Stimulated activated CD8-positive, alpha-beta memory T cell treated with anti-CD3 and anti-CD28 coated beads, Interleukin-4, amount 100 ng/mL, for 48 hours (primary cell): Measurements from ENCODE around the gene PAH.

Source experiments
- DNase-seq: peaks from one replicate; pipeline ENCODE4 v3.0.0-alpha.2; 2020

PAH gene

DNA sequence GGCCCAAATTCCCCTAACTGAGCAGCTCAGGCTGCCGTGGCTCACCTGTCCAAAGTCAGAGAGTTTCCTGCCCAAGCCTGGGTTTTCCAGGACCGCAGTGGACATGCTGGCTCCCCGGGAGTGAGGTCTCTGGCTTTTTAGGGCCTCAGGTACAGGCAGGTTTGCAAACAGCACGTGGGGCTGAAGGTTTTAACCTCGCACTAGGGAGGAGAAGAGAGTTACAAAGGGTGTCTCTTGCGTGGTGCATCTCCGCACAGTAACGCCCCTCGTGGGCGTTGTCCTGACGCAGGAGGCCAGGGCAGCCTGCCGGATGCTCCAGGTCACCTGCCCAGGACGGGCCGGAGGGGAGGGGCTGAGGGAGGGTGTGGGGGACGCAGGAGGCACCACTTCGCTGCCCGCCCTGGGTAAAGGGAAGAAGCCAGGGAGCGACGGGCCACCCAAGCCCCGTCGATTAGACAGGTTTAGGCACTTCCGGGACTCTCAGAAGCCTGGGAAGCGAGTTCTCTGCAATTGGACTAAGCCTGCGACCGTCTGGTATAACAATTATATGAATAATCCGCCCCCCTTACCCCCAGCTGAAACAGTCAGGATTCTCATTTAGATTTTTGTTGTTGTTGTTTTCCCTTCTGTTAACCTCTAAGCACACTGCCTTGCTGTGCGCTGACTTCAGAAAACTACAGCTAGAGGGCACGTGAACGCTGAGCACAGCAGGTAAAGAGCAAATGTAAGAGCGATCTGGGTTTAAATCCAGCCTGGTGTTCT is at the start of gene PAH:
Gene PAH (minus strand): TSS at position 219 of the 762 bp plus-strand sequence. CDS start 114 bp downstream, at position 105.
- DNase-seq = peak; percentile 26

DNA sequence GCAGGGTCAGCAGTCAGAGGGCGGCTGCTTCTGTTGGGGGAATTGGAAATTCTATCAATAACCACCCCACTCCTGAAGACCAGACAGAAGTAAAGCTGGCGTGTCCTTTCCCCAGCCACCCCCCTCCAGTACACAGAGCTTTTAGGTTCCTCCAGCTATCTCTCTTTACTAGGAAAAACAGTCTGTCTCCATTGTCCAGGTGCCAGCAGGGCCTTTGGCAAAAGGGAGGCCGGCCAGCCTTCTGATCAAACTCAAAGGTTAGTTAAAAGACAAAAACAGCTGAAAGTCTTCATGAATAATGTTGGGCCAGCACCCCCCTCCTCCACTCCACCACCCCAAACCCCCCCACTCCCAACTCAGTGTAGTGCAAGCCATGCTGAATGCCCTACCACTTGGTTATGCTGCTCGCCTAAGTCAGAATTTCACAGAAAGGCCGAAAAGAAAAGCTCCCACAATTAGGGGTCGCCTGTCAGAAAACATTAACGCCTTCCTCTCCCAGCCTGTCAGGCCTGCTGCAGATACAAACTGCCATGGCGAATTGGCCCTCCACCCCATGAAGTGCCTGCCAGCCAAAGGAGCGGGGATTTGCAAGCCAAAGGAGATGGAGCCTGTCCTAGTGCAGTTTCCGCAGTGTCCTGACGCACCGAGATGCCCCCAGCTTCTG is 49.3 kb upstream of the PAH start:
- DNase-seq = no peak

DNA sequence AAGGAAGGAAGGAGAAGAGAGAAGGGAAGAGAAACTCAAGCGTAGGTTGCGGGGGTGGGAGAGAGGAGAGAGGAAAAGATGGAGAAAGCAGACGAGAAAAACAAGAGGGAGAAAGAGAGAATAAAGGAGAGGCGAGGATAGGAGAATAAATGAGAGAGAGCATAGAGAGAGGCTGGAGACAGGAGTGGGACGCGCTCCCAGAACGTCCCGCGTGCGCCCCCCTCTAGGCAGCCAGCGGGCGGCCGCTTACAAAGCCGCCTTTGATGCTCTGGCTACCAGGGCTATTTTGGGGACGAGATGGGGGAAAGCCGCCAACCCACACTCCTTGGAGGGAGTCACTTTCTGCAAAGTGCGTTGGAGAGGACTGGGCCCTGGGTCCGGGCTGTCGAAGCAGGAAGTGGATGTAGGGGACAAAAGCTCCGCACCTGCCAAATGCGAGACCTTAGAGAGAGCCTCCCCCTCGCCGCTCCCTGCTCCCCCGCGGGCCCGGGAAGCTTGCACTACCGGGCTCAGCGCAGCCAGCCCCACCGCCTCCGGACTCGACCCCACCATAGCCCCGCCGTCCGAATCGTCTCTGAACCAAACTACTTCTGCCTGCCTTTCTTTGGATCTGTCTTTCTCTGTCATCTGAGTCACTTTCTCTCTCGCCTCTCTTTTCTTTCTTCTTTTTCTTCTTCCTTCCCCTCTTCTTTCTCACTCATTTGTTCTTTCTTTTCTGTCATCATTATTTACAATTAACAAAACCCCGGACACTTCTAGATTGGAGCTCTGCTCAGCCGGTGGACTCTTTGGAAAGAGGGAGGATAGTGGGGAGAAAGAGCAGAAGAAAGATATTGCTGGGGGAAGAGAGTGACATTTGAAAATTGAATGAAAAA is 48.5 kb upstream of the PAH start:
- no peak for DNase-seq

DNA sequence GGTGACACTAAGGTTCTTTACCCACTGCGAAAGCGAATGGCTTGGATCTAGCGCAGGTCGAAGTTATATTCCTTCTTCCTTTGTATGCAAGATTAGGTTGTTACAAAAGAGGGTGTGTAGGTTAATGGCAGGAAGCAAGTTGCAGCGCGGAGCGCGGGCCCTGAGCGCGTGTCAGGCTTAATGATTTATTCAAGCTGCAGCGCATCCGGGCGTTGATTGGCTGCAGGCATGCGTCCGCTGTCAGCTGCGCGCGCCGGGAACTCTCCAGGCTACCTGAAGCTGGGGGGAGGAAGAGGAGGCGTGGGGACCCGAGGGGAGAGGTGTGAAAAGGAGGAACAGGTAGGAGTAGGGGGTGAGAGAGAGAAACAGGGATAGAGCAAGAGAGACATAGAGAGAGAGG is 47.8 kb upstream of the PAH start:
- DNase-seq = no peak

DNA sequence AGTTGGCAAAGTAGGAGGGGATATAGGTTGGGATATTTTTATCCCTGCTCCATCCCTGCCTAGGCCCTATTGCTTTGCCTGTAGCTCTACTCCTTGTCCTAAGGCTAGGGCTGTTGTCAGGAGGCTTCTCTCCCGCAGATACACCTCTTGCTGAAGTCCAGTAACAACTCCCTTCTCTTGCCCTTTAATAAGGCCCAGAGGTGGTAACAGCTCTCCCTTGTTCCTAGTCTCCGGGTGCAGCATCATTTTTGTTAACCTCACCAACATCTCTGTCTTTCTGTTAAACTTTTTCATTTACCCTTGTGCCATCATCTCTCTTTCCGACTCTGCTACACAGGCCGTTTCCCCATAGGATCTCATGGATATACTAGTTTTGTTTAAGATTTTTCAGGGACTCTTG is 46.8 kb upstream of the PAH start:
- no peak for DNase-seq

DNA sequence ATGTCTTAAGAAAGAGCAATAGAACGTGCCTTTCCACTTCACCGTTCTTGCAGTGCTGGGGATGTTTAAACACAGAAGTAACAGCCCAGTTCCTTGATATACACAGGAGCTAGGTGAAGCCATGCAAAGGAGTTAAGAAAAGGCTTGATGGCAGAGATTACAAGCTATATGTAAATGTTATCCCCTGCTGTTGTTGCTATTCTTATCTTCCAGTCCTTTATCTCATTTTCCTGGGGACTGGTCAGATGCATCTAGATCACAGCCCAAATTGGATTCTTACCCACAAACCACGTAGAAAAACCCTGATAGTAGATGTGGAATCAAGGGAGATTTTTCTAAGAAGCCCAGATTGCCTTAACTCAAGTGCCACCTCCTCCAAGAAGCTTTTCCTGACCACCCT is 45.9 kb upstream of the PAH start:
- DNase-seq = no peak

DNA sequence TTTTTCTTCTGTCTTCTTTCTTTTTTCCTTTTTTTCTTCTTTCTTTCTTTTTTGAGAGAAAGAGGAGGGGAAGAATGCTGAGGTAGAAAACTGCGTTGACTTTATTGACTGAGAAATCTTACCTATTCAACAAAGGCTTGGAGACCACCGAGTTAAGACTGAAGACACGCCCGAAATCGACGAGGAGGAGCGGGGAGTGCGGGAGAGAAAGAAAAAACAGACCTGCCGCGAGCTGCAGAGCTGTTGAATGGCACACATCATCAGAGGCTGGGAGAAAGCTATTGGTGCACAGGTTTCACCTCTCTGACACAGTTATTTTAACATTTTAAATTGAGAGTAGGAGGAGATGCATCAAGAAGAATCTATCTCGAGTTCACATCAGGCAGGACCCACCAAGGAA is 45.5 kb upstream of the PAH start:
- no peak for DNase-seq

DNA sequence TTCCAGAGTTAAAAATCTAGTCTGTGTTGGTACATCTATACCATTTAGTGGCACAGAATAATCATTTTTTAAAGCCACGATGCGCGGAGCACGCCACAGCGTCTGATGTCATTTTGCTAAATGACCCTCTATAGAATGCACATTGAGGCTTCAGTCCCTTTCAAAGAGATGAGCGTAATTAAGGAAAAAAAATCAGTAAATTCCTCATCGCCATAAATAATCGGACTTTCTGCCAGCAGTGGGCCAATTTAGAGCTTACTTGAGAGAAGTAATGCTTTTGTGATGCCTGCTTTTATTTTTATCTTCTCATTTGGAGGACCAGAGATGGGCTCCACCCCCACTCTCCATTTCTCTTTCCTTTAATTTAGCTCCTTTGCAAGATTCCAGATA is 44.4 kb upstream of the PAH start:
- DNase-seq = no peak

DNA sequence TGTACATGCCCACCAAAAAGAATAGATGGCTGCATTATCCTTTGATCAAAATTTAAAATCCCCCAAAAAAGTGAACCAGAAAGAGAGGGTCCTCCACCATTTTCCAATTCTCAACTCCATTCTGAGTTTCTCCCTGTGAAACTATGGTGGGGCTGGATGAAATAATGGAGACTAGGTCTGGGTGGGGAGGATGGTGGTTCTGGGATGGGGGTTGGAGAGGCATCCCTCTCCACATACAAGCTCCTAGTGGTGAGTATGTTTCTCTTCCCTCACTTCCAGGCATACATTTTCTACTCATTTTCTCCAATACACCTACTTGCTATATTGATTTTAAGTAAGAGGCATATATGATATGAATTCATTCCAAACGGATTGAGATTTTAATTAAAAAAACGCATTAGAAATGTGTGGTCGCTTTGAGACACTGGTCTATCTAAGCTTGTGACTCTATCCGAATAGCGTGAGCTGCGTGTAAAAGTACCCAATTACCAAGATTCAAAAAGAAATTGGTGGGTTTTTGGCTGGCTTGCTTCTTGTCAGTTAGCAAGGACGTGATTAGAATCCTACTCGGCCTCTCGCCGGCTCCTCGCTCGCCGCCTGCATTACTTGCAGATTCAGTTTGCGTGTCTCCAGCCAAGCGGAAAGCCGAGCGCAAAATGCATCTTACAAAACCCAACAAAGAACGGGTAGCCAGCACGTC is 43.9 kb upstream of the PAH start:
- no peak for DNase-seq

DNA sequence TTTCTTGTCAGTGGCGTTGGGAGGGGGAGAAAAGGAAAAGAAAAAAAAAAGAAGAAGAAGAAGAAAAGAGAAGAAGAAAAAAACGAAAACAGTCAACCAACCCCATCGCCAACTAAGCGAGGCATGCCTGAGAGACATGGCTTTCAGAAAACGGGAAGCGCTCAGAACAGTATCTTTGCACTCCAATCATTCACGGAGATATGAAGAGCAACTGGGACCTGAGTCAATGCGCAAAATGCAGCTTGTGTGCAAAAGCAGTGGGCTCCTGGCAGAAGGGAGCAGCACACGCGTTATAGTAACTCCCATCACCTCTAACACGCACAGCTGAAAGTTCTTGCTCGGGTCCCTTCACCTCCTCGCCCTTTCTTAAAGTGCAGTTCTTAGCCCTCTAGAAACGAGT is 42.3 kb upstream of the PAH start:
- DNase-seq = no peak

DNA sequence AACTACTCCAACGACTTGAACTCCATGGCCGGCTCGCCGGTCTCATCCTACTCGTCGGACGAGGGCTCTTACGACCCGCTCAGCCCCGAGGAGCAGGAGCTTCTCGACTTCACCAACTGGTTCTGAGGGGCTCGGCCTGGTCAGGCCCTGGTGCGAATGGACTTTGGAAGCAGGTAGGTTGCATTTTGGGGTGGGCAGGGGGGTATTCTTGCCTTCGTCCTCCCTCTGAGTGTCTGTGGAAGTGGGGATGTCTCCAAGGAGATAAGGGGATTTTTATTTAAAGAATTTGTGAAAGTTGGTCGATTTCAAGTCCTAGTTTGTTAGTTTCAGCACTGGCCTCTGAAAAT is 41.8 kb upstream of the PAH start:
- no peak for DNase-seq

DNA sequence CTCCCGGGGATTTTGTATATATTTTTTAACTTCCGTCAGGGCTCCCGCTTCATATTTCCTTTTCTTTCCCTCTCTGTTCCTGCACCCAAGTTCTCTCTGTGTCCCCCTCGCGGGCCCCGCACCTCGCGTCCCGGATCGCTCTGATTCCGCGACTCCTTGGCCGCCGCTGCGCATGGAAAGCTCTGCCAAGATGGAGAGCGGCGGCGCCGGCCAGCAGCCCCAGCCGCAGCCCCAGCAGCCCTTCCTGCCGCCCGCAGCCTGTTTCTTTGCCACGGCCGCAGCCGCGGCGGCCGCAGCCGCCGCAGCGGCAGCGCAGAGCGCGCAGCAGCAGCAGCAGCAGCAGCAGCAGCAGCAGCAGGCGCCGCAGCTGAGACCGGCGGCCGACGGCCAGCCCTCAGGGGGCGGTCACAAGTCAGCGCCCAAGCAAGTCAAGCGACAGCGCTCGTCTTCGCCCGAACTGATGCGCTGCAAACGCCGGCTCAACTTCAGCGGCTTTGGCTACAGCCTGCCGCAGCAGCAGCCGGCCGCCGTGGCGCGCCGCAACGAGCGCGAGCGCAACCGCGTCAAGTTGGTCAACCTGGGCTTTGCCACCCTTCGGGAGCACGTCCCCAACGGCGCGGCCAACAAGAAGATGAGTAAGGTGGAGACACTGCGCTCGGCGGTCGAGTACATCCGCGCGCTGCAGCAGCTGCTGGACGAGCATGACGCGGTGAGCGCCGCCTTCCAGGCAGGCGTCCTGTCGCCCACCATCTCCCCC is 41.2 kb upstream of the PAH start:
- DNase-seq = no peak

DNA sequence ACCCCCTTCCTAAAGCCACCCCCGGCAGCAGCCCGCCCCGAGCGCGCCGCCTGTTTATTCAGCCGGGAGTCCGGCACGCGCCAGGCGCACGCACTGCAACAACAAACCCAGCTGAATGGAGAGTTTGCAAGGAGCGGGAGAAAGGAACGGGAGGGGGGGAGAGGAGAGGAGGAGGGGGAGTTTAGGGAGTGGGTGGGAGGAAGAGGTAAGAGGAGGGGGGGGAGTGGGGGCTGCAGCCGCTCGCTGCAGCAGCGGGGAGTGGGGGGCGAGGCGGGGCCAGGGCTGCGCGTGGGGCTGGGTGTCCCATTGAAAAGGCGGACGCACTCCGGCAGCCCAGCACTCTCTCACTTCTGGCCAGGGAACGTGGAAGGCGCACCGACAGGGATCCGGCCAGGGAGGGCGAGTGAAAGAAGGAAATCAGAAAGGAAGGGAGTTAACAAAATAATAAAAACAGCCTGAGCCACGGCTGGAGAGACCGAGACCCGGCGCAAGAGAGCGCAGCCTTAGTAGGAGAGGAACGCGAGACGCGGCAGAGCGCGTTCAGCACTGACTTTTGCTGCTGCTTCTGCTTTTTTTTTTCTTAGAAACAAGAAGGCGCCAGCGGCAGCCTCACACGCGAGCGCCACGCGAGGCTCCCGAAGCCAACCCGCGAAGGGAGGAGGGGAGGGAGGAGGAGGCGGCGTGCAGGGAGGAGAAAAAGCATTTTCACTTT is 40.5 kb upstream of the PAH start, which contains the start of gene ASCL1:
Gene ASCL1 (plus strand): TSS at position 336 of the 712 bp plus-strand sequence. CDS start 571 bp downstream, outside the sequence.
- DNase-seq = no peak

DNA sequence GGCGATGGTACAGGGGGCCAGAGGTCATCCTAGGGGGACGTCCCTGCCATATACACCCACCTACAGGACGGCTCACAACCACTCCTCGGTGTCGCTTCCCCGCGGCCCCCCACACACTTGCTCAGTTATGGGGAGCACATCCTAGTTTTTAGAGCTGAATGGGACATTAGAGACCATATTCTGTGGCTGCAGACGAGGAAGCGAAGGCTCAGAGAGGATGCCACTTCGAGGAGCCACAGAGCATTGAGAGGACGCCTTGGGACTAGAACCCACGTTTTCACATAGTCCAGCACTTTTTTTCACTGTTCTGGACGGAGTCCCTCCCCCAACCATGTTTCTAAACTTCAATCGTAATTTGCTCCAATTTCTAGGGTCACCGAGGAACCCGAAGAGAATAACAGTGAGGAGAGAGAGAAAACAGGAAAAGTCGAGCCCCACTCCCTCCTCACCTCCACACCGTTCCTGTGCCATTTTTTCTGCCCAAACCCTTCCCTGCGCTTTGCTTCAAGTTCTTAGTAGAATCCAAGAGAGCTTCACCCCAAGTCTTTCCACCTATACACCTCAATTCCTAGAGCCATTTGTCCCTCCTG is 39.8 kb upstream of the PAH start:
- no peak for DNase-seq

DNA sequence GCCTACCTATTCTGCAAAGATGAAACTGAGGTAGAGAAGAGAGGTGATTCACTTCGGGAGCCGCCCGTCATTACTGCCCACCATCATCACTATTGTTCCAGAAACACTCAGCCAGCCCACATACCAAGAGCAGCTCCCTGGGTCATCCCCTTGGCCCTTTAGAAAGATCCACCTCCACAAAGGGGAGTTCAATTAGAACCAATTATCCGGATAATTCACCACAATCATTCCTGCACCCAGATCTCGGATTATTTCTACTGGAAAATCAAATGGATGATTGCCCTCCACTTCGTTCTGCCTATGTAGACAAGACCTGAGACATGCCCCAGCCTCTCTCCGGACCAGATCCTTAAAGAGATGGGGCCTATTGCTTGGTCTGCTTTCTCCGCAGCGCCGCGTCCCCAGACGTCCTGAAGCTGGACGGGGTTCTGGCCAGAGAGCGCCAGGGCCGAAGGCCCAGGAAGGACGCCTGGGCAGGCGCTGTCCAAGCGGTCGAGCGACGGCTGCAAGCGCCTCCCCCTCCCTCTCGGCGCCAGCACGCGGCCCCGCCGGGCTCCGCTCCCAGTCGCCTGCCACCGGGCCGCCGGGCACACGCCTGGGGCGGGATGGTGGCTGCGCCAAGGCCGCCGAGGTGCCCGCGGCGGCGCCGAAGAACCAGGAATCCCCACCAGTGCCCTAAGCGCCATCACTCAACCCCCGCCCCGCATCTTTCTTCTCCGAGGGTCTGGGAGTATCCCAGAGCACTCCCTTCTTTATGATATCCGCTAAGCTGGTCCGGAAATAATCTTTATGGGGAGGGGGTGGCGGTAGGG is 39.1 kb upstream of the PAH start:
- no peak for DNase-seq

DNA sequence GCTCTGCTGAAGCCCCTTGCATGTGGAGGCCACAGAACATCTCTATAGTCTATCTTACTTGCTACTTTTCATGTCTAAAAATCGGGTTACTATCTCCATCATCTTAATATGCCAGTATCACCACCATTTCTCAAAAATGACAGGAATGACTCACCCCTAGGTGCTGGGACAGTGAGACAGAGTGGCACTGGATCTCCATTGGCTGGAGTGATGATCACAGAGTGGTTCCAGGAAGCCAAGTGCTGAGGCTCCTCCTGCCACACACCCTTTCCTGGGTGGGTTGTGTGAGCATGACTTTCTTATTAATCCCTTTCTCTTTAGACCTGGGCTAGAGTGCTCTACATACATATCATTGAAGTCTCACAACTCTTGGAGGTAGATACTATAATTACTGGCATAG is 37.1 kb upstream of the PAH start:
- no peak for DNase-seq

DNA sequence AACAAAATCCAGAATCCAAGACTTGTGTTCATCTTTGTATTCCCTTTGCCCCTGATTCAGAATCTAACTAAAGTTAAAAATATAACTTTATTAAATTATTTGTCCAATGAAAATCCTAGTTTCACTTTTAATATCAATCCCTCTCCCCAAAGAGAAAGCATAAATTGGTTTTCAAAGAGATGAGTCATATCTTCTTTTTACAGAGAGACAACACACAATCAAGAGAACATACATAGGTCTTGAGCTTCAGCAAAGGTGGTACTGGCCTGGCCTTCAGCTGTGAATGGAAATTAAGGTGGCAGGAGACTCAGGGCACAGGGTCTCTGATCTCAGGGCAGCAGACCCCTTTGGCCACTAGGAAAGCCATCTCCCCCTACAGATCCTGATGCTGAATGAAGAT is 36.2 kb upstream of the PAH start:
- no peak for DNase-seq

DNA sequence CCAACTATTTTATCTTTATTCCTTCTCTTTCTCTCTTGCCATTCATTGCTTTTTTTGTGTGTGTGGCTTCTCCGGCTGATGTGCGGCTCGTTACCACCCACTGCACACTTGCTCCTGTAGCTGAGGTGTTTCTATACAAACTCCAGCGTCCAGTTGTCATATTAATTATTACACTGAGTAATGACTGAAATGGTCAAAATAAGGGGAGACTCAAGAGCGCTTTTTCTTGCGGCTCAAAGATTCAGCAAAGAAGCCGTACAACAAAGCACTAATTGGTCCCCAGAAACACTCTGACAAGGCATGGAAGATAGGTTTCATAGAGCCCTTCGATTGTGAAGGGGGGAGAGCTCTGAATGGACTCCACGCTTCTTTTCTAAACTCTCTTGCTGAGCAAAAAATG is 34.8 kb upstream of the PAH start:
- DNase-seq = no peak

DNA sequence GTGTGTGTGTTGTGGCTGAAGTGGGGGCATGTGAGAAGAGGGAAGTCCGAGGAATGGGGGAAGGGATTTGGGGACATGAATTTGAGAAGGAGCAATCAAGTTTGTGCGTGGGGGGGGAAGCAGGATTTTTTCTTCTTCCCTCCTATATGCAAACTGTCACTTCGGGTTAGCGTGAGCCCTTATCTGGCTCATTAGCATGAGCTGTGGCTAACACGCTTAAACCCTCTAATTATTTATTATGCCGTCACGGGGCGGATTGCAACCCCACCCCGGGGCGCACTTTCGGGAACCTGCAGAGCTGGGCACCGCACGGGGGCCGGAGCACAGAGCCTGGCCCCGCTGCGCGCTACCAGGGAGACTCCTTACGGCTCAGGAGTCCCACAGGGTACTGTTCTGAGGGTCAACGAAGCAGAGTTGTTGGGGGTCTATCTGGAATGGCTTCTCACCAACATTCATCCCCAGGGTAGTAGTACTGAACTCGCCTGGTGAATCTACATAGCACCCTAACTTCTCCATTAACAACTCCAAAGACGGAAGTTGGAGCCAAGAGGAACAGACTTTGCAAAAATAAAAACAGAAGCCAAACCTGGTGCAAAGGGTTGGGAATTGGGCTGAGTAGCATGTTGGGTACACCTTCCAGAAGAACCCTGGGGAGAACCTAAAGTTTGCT is 34.0 kb upstream of the PAH start:
- no peak for DNase-seq
